ENCODE results near the gene VSTM4. TPM values are rescaled to one million over a fixed set of nuclear protein-coding genes. Genes with fewer than 3 reads are reported as not detected.

Gene VSTM4
- total and polyA plus RNA-seq, 9 donors, result 17.3 to 68.9 (median 42.9) TPM

GRCh38 chr10:49160110-49160509, 44.8 kb upstream of the VSTM4 start:
- no peak for DNase-seq
- Histone ChIP-seq H3K27me3 (no peaks in the 10 kb centered on the region), H3K27ac (no peak overlapping the region), H3K4me1 (ENCODE audit: insufficient read depth) (no peaks in the 10 kb centered on the region), H3K9me3 (no peaks in the 10 kb centered on the region), H3K4me3 (no peak overlapping the region), H3K36me3 (no peaks in the 10 kb centered on the region)
- 93 to 97% (median 97%) methylated on average over 5 of the region's 5 CpGs for WGBS, 3 donors
- intact Hi-C loops (cut with DNase I), result loop anchor here in 2 of 4 donors (5.0 kb wide), 1 partner anchor 178 kb away; no protein-coding TSS in a partner anchor
- TF ChIP-seq CTCF (IDR thresholded peaks at IDR 0.05), result no peak
- TF ChIP-seq EP300 (IDR thresholded peaks at IDR 0.05), result no peak
- TF ChIP-seq POLR2A (IDR thresholded peaks at IDR 0.05), result no peak

- intact Hi-C loops (cut with DNase I), result loop anchor here in 1 of 4 donors (5.0 kb wide), 1 partner anchor 177 kb away; no protein-coding TSS in a partner anchor
- WGBS, 3 donors, result 11 to 38% (median 22%) methylated on average over 3 of the region's 3 CpGs
- no peak overlapping the region for H3K27ac ChIP-seq
- TF ChIP-seq EP300 (IDR thresholded peaks at IDR 0.05) (no peak), POLR2A (IDR thresholded peaks at IDR 0.05) (no peak), CTCF (IDR thresholded peaks at IDR 0.05) (no peak)
- H3K4me3 ChIP-seq, result no peak overlapping the region
- no peak for DNase-seq
- no peaks in the 10 kb centered on the region for H3K9me3 ChIP-seq
- no peaks in the 10 kb centered on the region for H3K27me3 ChIP-seq
- H3K36me3 ChIP-seq, result no peaks in the 10 kb centered on the region
- H3K4me1 ChIP-seq (ENCODE audit: insufficient read depth), result no peaks in the 10 kb centered on the region
Observed at GRCh38 chr10:49158915-49159314, 43.6 kb upstream of the VSTM4 start.

GRCh38 chr10:49158404-49158803, 43.1 kb upstream of the VSTM4 start:
- H3K27ac ChIP-seq, result no peak overlapping the region
- TF ChIP-seq POLR2A (IDR thresholded peaks at IDR 0.05) (no peak), CTCF (IDR thresholded peaks at IDR 0.05) (no peak), EP300 (IDR thresholded peaks at IDR 0.05) (no peak)
- no peaks in the 10 kb centered on the region for H3K36me3 ChIP-seq
- intact Hi-C loops (cut with DNase I), result loop anchor here in 1 of 4 donors (5.0 kb wide), 1 partner anchor 176 kb away; no protein-coding TSS in a partner anchor
- no peaks in the 10 kb centered on the region for H3K4me1 ChIP-seq (ENCODE audit: insufficient read depth)
- H3K27me3 ChIP-seq, result no peaks in the 10 kb centered on the region
- no peak overlapping the region for H3K4me3 ChIP-seq
- H3K9me3 ChIP-seq, result no peaks in the 10 kb centered on the region
- no peak for DNase-seq
- 82 to 89% (median 84%) methylated on average over 7 of the region's 7 CpGs for whole genome bisulfite sequencing, 3 donors

GRCh38 chr10:49157229-49157628, 41.9 kb upstream of the VSTM4 start:
- Histone ChIP-seq H3K9me3 (no peaks in the 10 kb centered on the region), H3K27me3 (no peaks in the 10 kb centered on the region), H3K4me3 (no peak overlapping the region), H3K36me3 (no peaks in the 10 kb centered on the region), H3K4me1 (ENCODE audit: insufficient read depth) (no peaks in the 10 kb centered on the region), H3K27ac (no peak overlapping the region)
- WGBS, 3 donors, result 95 to 97% (median 97%) methylated on average over 3 of the region's 3 CpGs
- TF ChIP-seq CTCF (IDR thresholded peaks at IDR 0.05) (no peak), EP300 (IDR thresholded peaks at IDR 0.05) (no peak), POLR2A (IDR thresholded peaks at IDR 0.05) (no peak)
- intact Hi-C loops (cut with DNase I), result loop anchor here in 1 of 4 donors (5.0 kb wide), 1 partner anchor 175 kb away; no protein-coding TSS in a partner anchor
- DNase-seq, result no peak

Measured in ovary (tissue), 9 donors.